GM13976 (cell line): ENCODE results near the gene CAPN13.

ENCODE experiments used
- DNase-seq: peaks from one replicate; pipeline ENCODE4 v3.0.0; 2012; ENCODE audit warnings: low spot score
- in situ Hi-C: fragments of 300-500 bp; cut with MboI; formaldehyde crosslinking; loops from one replicate; pipeline ENCODE4 v1.12.0; 2022; ENCODE audit warnings: low sequenced_read_pairs, mixed read lengths, inconsistent platforms; ENCODE audit not compliant: unreplicated experiment
- TF ChIP-seq, protein P1 (sequence below): IDR thresholded peaks from 2 replicates; pipeline ENCODE4 v1.5.1; 2012; ENCODE audit warnings: borderline replicate concordance, mild to moderate bottlenecking; ENCODE audit not compliant: insufficient read depth; ENCODE audit errors: extremely low read depth, missing control alignments, control extremely low read depth

The CAPN13 gene

DNA sequence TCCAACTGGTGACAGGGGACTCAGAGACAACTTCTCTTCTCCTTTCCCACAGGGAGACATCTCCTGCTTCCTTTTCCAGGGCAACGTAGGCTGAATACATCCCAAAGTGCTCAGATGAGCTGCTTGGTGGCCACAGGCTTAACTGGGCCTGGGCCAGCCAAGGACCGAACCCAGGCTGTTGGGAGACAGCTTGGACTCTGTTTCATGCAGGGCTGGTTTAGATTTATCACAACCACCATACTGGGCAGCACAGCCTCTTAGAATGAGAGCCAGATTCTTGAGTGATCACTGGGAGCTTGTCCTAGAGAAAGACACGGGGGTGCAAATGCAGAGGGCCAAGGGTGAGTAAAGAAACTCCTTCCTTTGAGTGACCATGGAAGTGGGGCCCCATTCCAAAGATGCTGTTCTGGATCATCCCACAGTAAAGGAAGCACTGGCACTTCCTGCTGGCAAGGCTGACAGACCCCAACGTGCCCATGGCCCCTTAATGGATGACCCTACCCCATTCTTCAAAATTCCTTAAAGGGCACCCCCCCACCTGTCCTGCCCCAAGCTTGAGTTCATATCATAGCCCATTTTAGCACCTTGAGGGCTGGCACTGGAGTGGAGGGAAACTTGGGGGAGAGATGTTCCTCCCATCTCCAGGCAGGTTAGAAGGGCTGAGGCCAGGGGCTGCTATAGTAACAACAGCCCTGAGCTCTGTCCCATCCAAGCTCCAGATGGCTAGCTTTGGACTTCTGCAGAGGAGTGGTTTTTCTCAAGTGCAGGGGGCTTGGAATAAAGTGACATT lies 84.1 kb downstream of the CAPN13 start:
- TF ChIP-seq, protein P1, sequence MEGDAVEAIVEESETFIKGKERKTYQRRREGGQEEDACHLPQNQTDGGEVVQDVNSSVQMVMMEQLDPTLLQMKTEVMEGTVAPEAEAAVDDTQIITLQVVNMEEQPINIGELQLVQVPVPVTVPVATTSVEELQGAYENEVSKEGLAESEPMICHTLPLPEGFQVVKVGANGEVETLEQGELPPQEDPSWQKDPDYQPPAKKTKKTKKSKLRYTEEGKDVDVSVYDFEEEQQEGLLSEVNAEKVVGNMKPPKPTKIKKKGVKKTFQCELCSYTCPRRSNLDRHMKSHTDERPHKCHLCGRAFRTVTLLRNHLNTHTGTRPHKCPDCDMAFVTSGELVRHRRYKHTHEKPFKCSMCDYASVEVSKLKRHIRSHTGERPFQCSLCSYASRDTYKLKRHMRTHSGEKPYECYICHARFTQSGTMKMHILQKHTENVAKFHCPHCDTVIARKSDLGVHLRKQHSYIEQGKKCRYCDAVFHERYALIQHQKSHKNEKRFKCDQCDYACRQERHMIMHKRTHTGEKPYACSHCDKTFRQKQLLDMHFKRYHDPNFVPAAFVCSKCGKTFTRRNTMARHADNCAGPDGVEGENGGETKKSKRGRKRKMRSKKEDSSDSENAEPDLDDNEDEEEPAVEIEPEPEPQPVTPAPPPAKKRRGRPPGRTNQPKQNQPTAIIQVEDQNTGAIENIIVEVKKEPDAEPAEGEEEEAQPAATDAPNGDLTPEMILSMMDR = no peak
- in situ Hi-C loops = no loop called here
- DNase-seq = no peak

DNA sequence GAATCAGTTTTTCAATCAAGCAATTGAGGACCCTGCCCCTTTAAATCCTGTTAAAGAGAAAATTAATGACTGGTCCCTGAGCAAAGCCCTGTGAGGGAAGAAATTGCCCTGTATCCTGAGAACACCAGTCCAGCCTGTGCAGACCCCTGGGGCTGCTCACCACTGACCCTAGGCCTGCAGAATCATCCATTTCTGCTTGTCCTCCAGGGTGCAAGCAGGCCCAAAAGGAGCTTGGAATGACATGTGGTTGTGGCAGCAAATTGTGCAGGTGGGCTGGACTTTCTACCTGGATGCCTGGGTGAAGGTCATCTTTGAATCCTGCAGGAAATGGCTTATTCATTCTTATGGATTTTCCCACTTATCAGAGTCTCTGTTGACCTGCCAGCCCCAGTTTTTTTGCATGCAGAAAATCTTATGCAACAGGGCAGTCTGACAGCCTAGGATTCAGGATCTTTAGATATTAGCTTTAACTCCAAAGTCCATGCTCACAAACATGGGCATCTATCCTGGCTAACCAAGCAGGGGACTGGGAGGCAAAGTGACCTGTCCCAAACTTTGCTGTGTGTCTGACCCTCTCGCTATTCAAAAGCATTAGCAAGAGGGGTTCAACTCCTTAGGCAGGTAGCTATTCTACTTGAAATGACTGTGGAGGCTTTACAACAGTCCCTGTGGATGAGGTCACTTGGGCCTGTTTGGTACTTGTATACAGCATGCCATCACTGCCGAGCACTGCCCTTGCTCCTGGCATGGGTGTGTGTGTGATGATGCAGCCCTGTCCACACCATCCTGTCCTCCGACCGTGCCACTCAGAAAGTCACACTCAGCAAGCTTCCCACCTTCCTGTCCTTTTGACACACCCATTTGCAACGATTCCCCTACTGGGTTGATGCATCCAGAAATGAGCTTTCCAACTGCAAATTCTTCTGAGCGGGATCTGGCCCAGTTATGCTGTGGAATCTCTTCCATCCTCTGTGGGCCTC lies 85.3 kb downstream of the CAPN13 start:
- in situ Hi-C loops = no loop called here
- TF ChIP-seq, protein P1 = no peak
- DNase-seq = no peak

DNA sequence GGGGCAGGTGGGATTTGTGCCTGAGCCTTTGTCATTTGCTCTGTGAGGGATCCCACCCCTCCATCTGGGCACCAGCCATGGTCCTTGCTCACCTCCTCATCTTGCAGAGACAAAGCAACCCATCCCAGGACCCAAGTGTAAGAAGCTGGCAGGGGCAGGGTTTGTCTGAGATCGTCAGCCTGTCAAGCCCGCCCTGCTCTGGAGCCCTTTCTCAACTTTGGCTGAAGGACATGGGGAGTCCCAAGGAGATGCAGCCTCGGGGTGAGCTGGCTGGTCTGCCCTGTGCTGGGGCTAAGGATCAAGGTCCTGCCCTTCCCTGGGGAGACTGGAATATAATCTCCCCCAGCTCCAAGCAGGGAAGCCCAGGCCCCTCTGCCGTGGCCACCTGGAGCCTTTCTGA lies 86.0 kb downstream of the CAPN13 start:
- DNase-seq = no peak
- TF ChIP-seq, protein P1 = no peak
- in situ Hi-C loops = no loop called here

DNA sequence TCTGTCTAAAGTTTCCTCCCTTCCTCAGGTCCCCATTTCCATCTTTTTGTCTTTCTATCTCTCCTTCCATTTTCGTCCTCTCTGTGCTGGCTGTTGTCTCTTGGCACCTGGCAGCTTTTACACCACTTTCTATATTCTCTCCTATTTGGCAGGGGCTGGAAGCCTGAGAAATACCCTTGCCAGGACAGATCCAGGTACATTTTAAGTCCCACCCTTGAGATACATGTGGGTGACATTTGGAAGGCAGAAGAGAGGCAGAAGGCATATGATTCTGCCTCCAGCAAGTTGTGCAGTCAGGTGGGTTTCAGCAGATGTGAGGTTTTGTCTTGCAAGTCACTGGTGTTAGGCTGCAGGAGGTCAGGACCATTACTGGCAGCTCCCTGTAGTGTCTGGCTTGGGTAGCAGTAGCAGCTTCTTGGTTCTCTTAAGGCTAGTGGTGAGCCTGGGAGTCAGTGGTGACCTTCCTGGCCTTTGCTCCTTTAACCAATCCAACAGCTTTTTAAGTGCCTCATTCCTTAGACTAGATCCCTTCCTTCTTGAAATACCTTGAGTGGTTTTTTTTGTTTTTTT lies 90.1 kb downstream of the CAPN13 start:
- TF ChIP-seq, protein P1 = no peak
- DNase-seq = no peak
- in situ Hi-C loops = loop anchor here (10.0 kb wide), 1 partner anchor 618 kb away; no protein-coding TSS in a partner anchor

DNA sequence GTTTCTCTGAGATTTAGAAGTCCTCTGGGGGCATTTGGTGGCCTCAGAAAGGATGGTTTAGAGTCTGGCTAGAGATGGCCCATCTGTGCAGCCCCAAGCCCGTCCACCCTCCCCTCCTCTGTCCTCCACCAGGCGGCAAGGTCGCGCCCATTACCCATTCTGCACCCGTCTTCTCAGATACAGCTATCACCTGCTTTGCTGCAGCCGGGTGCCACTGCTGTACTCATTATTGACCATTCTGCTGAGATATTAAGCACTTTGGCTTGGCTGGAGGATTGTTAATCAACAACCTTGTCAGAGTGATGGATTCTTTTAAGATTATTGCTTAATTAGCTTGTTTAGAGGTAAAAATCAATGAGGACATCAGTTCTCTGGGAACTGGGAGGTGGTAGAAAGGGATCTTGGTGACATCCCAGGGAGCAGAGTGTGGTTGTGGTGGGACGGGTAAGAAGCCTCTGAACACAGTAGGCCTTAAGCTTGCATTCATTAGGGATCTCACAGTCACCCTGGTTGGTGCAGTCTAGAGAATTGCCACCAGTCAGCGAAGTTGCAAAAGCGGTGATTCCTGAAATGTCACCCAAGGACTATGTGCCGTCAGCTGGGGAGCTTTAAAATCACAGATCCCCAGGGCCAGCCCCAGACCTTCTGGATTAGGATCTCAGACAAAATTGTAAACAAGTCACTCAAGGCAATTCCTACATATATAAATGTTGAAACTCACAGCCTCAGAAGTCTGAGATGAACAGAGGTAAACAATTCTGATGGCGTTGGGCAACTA lies 90.9 kb downstream of the CAPN13 start:
- no peak for DNase-seq
- in situ Hi-C loops = loop anchor here (10.0 kb wide), 1 partner anchor 618 kb away; no protein-coding TSS in a partner anchor
- TF ChIP-seq, protein P1 = no peak
